ENCODE data around the gene PPP2R1A. TPM values are rescaled to one million over a fixed set of nuclear protein-coding genes. Genes with fewer than 3 reads are reported as not detected.

The PPP2R1A gene
- total RNA-seq, 1 experiment from 2014 or later = 266 TPM

DNA sequence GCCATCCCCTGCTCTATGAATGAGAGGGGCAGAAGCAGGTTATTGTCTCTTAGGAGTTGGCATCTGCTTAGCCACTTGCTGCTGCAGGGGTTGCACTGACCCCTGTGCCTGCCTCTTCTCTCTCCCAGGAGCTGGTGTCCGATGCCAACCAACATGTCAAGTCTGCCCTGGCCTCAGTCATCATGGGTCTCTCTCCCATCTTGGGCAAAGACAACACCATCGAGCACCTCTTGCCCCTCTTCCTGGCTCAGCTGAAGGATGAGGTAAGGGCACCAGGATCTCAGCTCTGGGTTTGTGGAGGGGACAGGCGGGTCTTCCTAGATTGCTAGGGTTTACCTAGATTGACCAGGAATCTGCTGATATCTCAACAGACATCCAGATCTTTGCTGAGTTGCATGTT, 26.5 kb downstream of the PPP2R1A start:
- no peak for DNase-seq (ENCODE audit: low read depth, low spot score)
- Histone ChIP-seq H3K4me2 (ENCODE audit: low read length) (no peak overlapping the region), H3K36me3 (ENCODE audit: control insufficient read depth in 1 of 2, insufficient read depth in 2 of 2, low read length in 2 of 2) (peaks cover 79 to 81% of the 10 kb centered on the region in 2 experiments), H2AFZ (ENCODE audit: low read depth, low read length, poor library complexity, severe bottlenecking) (no peak overlapping the region), H3K9ac (ENCODE audit: low read length) (no peak overlapping the region), H3K27me3 (ENCODE audit: insufficient read depth, low read length) (no peaks in the 10 kb centered on the region), H3K27ac (ENCODE audit: low read depth, low read length) (no peak overlapping the region), H3K4me1 (ENCODE audit: control insufficient read depth in 1 of 2, insufficient read depth in 2 of 2, low read length in 2 of 2) (no peaks in the 10 kb centered on the region), H4K20me1 (ENCODE audit: insufficient read depth) (no peaks in the 10 kb centered on the region), H3K9me2 (ENCODE audit: insufficient read depth) (no peaks in the 10 kb centered on the region), H3K4me3 (replicated peaks in 1 of 2; ENCODE audit: low read depth in 1 of 2, low read length in 2 of 2) (no peak overlapping the region), H3K79me2 (ENCODE audit: insufficient read depth, low read length) (peaks cover 17% of the 10 kb centered on the region; the same call in 1 of the 2 replicates), H3K9me3 (ENCODE audit: control insufficient read depth in 1 of 2, insufficient read depth in 1 of 2, low read depth in 1 of 2, low read length in 2 of 2) (no peaks in the 10 kb centered on the region)
- intact Hi-C loops (cut with micrococcal nuclease) = no loop called here
- no peak for TF ChIP-seq SIN3A (IDR thresholded peaks at IDR 0.05; ENCODE audit: low read depth)
- no peak for TF ChIP-seq POLR2A (IDR thresholded peaks at IDR 0.05; ENCODE audit: borderline replicate concordance, extremely low read depth, insufficient read depth, insufficient read length)
- no peak for TF ChIP-seq ELF1 (IDR thresholded peaks at IDR 0.05; ENCODE audit: borderline replicate concordance, low read depth)
- TF ChIP-seq EZH2phosphoT487 (IDR thresholded peaks at IDR 0.05; ENCODE audit: borderline replicate concordance) = no peak
- TF ChIP-seq JUND (IDR thresholded peaks at IDR 0.05) = no peak
- BruUV-seq (replicated peaks) = no TSS peak
- ATAC-seq = no peak
- ChIA-PET RAD21 (ENCODE audit: low non-redundant PET in 1 of 2, low total read pairs in 2 of 2, uncharacterized antibody in 2 of 2, unreplicated experiment in 2 of 2) (no interaction called here), POLR2A (no interaction called here), CTCF (no interaction called here)

DNA sequence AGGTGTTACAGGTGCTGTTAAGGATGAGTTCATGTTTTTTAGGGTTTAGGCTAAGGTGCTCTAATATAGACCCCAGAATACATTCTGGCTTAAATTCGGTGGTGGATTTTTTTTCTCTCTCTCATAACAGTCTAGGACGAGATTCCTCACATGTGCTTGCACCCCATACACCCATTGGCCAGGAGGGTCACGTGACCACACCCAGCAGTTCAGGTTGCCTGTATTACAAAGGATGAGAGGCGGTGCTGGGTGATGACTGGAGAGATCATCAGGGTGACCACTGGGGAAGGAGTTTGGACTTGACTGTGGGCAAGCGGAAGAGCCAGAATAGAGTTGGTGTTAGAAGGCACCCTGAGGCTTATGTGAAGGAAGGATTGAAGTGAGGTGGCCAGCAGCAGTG, 27.7 kb downstream of the PPP2R1A start:
- Histone ChIP-seq H3K4me1 (ENCODE audit: control insufficient read depth in 1 of 2, insufficient read depth in 2 of 2, low read length in 2 of 2) (no peaks in the 10 kb centered on the region), H3K9ac (ENCODE audit: low read length) (no peak overlapping the region), H3K27ac (ENCODE audit: low read depth, low read length) (no peak overlapping the region), H3K79me2 (ENCODE audit: insufficient read depth, low read length) (peaks cover 10% of the 10 kb centered on the region; the same call in 1 of the 2 replicates), H3K27me3 (ENCODE audit: insufficient read depth, low read length) (no peaks in the 10 kb centered on the region), H3K4me3 (replicated peaks in 1 of 2; ENCODE audit: low read depth in 1 of 2, low read length in 2 of 2) (no peak overlapping the region), H3K36me3 (ENCODE audit: control insufficient read depth in 1 of 2, insufficient read depth in 2 of 2, low read length in 2 of 2) (peaks cover 80 to 86% of the 10 kb centered on the region in 2 experiments), H4K20me1 (ENCODE audit: insufficient read depth) (no peaks in the 10 kb centered on the region), H3K9me2 (ENCODE audit: insufficient read depth) (no peaks in the 10 kb centered on the region), H2AFZ (ENCODE audit: low read depth, low read length, poor library complexity, severe bottlenecking) (no peak overlapping the region), H3K9me3 (ENCODE audit: control insufficient read depth in 1 of 2, insufficient read depth in 1 of 2, low read depth in 1 of 2, low read length in 2 of 2) (no peaks in the 10 kb centered on the region), H3K4me2 (ENCODE audit: low read length) (no peak overlapping the region)
- POLR2A ChIA-PET = no interaction called here
- ATAC-seq = no peak
- TF ChIP-seq ZFX (IDR thresholded peaks at IDR 0.05) = no peak
- TF ChIP-seq CBX3 (IDR thresholded peaks at IDR 0.05; ENCODE audit: low read depth) = no peak
- TF ChIP-seq CEBPB (IDR thresholded peaks at IDR 0.05; ENCODE audit: low read depth) = no peak
- TF ChIP-seq YY1 (IDR thresholded peaks at IDR 0.05; ENCODE audit: extremely low read depth, insufficient replicate concordance, low read depth, low read length) = no peak
- no peak for TF ChIP-seq TCF7L2 (IDR thresholded peaks at IDR 0.05; ENCODE audit: borderline replicate concordance, extremely low read depth, insufficient read depth, insufficient read length)
- TF ChIP-seq, protein P1, sequence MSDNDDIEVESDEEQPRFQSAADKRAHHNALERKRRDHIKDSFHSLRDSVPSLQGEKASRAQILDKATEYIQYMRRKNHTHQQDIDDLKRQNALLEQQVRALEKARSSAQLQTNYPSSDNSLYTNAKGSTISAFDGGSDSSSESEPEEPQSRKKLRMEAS (IDR thresholded peaks at IDR 0.05) = no peak
- TF ChIP-seq, protein P2, sequence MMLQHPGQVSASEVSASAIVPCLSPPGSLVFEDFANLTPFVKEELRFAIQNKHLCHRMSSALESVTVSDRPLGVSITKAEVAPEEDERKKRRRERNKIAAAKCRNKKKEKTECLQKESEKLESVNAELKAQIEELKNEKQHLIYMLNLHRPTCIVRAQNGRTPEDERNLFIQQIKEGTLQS (IDR thresholded peaks at IDR 0.05) = no peak
- no peak for TF ChIP-seq EZH2 (IDR thresholded peaks at IDR 0.05)
- TF ChIP-seq EGR1 (IDR thresholded peaks at IDR 0.05; ENCODE audit: low read depth) = no peak
- TF ChIP-seq, protein P3, sequence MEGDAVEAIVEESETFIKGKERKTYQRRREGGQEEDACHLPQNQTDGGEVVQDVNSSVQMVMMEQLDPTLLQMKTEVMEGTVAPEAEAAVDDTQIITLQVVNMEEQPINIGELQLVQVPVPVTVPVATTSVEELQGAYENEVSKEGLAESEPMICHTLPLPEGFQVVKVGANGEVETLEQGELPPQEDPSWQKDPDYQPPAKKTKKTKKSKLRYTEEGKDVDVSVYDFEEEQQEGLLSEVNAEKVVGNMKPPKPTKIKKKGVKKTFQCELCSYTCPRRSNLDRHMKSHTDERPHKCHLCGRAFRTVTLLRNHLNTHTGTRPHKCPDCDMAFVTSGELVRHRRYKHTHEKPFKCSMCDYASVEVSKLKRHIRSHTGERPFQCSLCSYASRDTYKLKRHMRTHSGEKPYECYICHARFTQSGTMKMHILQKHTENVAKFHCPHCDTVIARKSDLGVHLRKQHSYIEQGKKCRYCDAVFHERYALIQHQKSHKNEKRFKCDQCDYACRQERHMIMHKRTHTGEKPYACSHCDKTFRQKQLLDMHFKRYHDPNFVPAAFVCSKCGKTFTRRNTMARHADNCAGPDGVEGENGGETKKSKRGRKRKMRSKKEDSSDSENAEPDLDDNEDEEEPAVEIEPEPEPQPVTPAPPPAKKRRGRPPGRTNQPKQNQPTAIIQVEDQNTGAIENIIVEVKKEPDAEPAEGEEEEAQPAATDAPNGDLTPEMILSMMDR (IDR thresholded peaks at IDR 0.05 in 2 of 3, conservative IDR thresholded peaks at IDR 0.05 in 1 of 3; ENCODE audit: borderline replicate concordance in 1 of 3, insufficient read depth in 1 of 3, low read depth in 2 of 3, low read length in 2 of 3) = no peak
- TF ChIP-seq POLR2AphosphoS5 (IDR thresholded peaks at IDR 0.05; ENCODE audit: low read depth, low read length) = no peak
- no peak for TF ChIP-seq EZH2phosphoT487 (IDR thresholded peaks at IDR 0.05; ENCODE audit: borderline replicate concordance)
- TF ChIP-seq JUND (IDR thresholded peaks at IDR 0.05) = no peak
- CTCF ChIA-PET = no interaction called here
- no TSS peak for BruUV-seq (replicated peaks)
- no peak for DNase-seq (ENCODE audit: low read depth, low spot score)
- RAD21 ChIA-PET (ENCODE audit: low non-redundant PET in 1 of 2, low total read pairs in 2 of 2, uncharacterized antibody in 2 of 2, unreplicated experiment in 2 of 2) = no interaction called here
- intact Hi-C loops (cut with micrococcal nuclease) = no loop called here
